Astrocyte (in vitro differentiated cells and primary cell): ENCODE results near the gene TRPV5.

Experiments
- CTCF ChIP-seq: IDR thresholded peaks from 2 replicates; pipeline ENCODE4 v1.5.1; 2011; ENCODE audit warnings: low read depth, mild to moderate bottlenecking, inconsistent platforms, low read length, moderate library complexity; ENCODE audit not compliant: insufficient read depth
- EZH2 ChIP-seq: IDR thresholded peaks from 2 replicates; pipeline ENCODE4 v1.6.1; 2012; ENCODE audit warnings: mild to moderate bottlenecking, low read length, inconsistent platforms; ENCODE audit not compliant: insufficient read depth

DNA sequence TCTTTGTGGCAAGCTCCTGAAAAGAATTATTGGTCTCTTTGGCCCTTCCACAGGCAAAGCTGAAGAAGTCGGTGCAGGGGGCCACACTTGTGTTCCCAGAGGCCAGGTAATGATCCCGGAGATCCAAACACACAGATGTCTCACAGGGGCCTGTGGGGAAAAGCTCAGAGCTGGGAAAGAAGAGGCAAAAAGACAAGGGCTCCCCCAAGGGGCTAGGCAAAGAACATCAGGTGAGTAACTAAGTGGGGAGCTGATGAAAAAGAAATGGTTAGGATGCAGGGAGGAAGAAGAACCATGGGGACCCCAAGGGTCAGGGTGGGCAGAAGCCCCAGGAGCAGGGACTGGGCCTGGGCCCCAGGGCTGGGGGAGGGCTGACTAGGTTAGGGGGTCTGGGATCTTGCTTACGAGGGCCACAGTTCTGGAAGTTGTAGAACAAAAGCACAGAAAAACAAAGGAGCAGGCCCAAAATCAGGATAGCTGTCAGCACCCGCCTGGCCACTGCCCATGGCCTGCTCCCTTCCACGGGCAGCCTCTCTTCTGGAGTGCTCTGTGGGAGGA, 27.5 kb upstream of the TRPV5 start:
- TF ChIP-seq CTCF (no peak), EZH2 (no peak)
